ENCODE measurements around the gene TPPP2. TPM values are rescaled to one million over a fixed set of nuclear protein-coding genes. Genes with fewer than 3 reads are reported as not detected.

The TPPP2 gene
- polyA plus RNA-seq, 1 experiment = not detected

GRCh38 chr14:21074398-21075272 is 44.6 kb downstream of the TPPP2 start:
- no peak overlapping the region for H3K4me3 ChIP-seq (ENCODE audit: low read depth, low read length)
- H3K9me3 ChIP-seq (ENCODE audit: control insufficient read depth, insufficient read depth, low read length) = no peaks in the 10 kb centered on the region; the same call in 1 of the 2 replicates
- no peaks in the 10 kb centered on the region for H3K27me3 ChIP-seq (ENCODE audit: control insufficient read depth, insufficient read depth, low read length)
- ChIA-PET POLR2A (no interaction called here), CTCF (interaction anchor here (5.3 to 9.0 kb wide), 3 partner anchors 19 to 61 kb away, joined by 76 to 128 read pairs (median 86); no protein-coding TSS in a partner anchor)
- no peak overlapping the region for H3K27ac ChIP-seq (ENCODE audit: low read depth, low read length)
- DNase-seq (ENCODE audit: low read depth, low spot score) = no peak
- no peak for TF ChIP-seq CTCF (IDR thresholded peaks at IDR 0.05; ENCODE audit: low read depth, low read length)

- Histone ChIP-seq H3K27ac (ENCODE audit: low read depth, low read length) (no peak overlapping the region), H3K9me3 (ENCODE audit: control insufficient read depth, insufficient read depth, low read length) (no peaks in the 10 kb centered on the region; the same call in 1 of the 2 replicates), H3K27me3 (ENCODE audit: control insufficient read depth, insufficient read depth, low read length) (no peaks in the 10 kb centered on the region), H3K4me3 (ENCODE audit: low read depth, low read length) (no peak overlapping the region)
- TF ChIP-seq CTCF (IDR thresholded peaks at IDR 0.05; ENCODE audit: low read depth, low read length) = no peak
- ChIA-PET CTCF (interaction anchor here (9.0 kb wide), 1 partner anchor 18 kb away, joined by 128 read pairs; no protein-coding TSS in a partner anchor), POLR2A (no interaction called here)
- DNase-seq (ENCODE audit: low read depth, low spot score) = no peak
Measured at GRCh38 chr14:21075719-21076437, 45.9 kb downstream of the TPPP2 start.

GRCh38 chr14:21077672-21078071 is 47.7 kb downstream of the TPPP2 start:
- Histone ChIP-seq H3K4me3 (ENCODE audit: low read depth, low read length) (no peak overlapping the region), H3K9me3 (ENCODE audit: control insufficient read depth, insufficient read depth, low read length) (no peaks in the 10 kb centered on the region), H3K27me3 (ENCODE audit: control insufficient read depth, insufficient read depth, low read length) (no peaks in the 10 kb centered on the region), H3K27ac (ENCODE audit: low read depth, low read length) (no peak overlapping the region)
- ChIA-PET CTCF (interaction anchor here (1.4 to 9.0 kb wide), 3 partner anchors 16 to 62 kb away, joined by 3 to 128 read pairs (median 4); no protein-coding TSS in a partner anchor), POLR2A (no interaction called here)
- no peak for TF ChIP-seq CTCF (IDR thresholded peaks at IDR 0.05; ENCODE audit: low read depth, low read length)
- no peak for DNase-seq (ENCODE audit: low read depth, low spot score)

GRCh38 chr14:21078287-21078686 is 48.3 kb downstream of the TPPP2 start:
- ChIA-PET POLR2A (no interaction called here), CTCF (interaction anchor here (1.4 to 9.0 kb wide), 3 partner anchors 16 to 63 kb away, joined by 3 to 128 read pairs (median 4); no protein-coding TSS in a partner anchor)
- TF ChIP-seq CTCF (IDR thresholded peaks at IDR 0.05; ENCODE audit: low read depth, low read length) = no peak
- Histone ChIP-seq H3K4me3 (ENCODE audit: low read depth, low read length) (no peak overlapping the region), H3K9me3 (ENCODE audit: control insufficient read depth, insufficient read depth, low read length) (no peaks in the 10 kb centered on the region), H3K27ac (ENCODE audit: low read depth, low read length) (no peak overlapping the region), H3K27me3 (ENCODE audit: control insufficient read depth, insufficient read depth, low read length) (no peaks in the 10 kb centered on the region)
- no peak for DNase-seq (ENCODE audit: low read depth, low spot score)
